Loucy (cell line): ENCODE data around the gene IGSF6.

ENCODE experiments used
- H2AFZ ChIP-seq: fragments of 200-600 bp; sonication (generic); 2 replicates; pipeline ENCODE4 v1.6.0; 2016; ENCODE audit warnings: antibody characterized with exemption, mild to moderate bottlenecking, low read length, moderate library complexity
- H3F3A ChIP-seq: fragments of 200-600 bp; 2 replicates; pipeline ENCODE4 v1.6.0; 2016; ENCODE audit warnings: antibody characterized with exemption, low read depth, mild to moderate bottlenecking
- H3K27me3 ChIP-seq: fragments of 200-600 bp; sonication (generic); 2 replicates; pipeline ENCODE4 v1.6.1; 2014; ENCODE audit warnings: low read length, mild to moderate bottlenecking; ENCODE audit not compliant: insufficient read depth, poor library complexity, severe bottlenecking
- H3K36me3 ChIP-seq: fragments of 200-600 bp; sonication (generic); 2 replicates; pipeline ENCODE4 v1.6.1; 2016; ENCODE audit warnings: low read length; ENCODE audit not compliant: insufficient read depth
- H3K4me1 ChIP-seq: fragments of 200-600 bp; sonication (generic); 2 replicates; pipeline ENCODE4 v1.5.1; 2014; ENCODE audit warnings: low read length, mild to moderate bottlenecking; ENCODE audit not compliant: insufficient read depth, poor library complexity, severe bottlenecking
- H3K4me2 ChIP-seq: fragments of 200-600 bp; sonication (generic); 2 replicates; pipeline ENCODE4 v1.6.0; 2014; ENCODE audit warnings: antibody characterized with exemption, low read length, low read depth, mild to moderate bottlenecking; ENCODE audit not compliant: poor library complexity, severe bottlenecking
- H3K4me3 ChIP-seq: fragments of 200-600 bp; sonication (generic); 2 replicates; pipeline ENCODE4 v1.5.1; 2014; ENCODE audit warnings: low read length, mild to moderate bottlenecking, mixed read lengths; ENCODE audit not compliant: poor library complexity, severe bottlenecking
- H3K79me2 ChIP-seq: fragments of 200-600 bp; sonication (generic); 2 replicates; pipeline ENCODE4 v1.6.1; 2014; ENCODE audit warnings: low read length; ENCODE audit not compliant: insufficient read depth
- H3K9ac ChIP-seq: fragments of 200-600 bp; sonication (generic); 2 replicates; pipeline ENCODE4 v1.6.0; 2014; ENCODE audit warnings: mild to moderate bottlenecking, low read depth, low read length, moderate library complexity; ENCODE audit not compliant: poor library complexity, severe bottlenecking
- H3K9me2 ChIP-seq: fragments of 200-600 bp; sonication (generic); replicated peaks from 2 replicates; pipeline ENCODE4 v1.6.1; 2016; ENCODE audit warnings: low read depth, low read length, mixed read lengths
- H3K9me3 ChIP-seq: fragments of 200-600 bp; sonication (generic); 2 replicates; pipeline ENCODE4 v1.6.1; 2014; ENCODE audit warnings: mild to moderate bottlenecking, antibody characterized with exemption, low read length, low read depth; ENCODE audit not compliant: insufficient read depth
- H4K20me1 ChIP-seq: fragments of 200-600 bp; sonication (generic); 2 replicates; pipeline ENCODE4 v1.6.0; 2014; ENCODE audit warnings: antibody characterized with exemption, low read length, mild to moderate bottlenecking; ENCODE audit not compliant: insufficient read depth, poor library complexity, severe bottlenecking
- EZH2phosphoT487 ChIP-seq: fragments of 200-600 bp; IDR thresholded peaks from 2 replicates; pipeline ENCODE4 v1.6.1; 2018; ENCODE audit warnings: antibody characterized with exemption, mild to moderate bottlenecking, moderate library complexity, borderline replicate concordance
- TF ChIP-seq, protein P1 (sequence below): fragments of 200-600 bp; sonication (generic); conservative IDR thresholded peaks from 2 replicates; pipeline ENCODE4 v1.5.1; 2014; ENCODE audit warnings: mild to moderate bottlenecking, antibody characterized with exemption, low read length

The IGSF6 gene

DNA sequence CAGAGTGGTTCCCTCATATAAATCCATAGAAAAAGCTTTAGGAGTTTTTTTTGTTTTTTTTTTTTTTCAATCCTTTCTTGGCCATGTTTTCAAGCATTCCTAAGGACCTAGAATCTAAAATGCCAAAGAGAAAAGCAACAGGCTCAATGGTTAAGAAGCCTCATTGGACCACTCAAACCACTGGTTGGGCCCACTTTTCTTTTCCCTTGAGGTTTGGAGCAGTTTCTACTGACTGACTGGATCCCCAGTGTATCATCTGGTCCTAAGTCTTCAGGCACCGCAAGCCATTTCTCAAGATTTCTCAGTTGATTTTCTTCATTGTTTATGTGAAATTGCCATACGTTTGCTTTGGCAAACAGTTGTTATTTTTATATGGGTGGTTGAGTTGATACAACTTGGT lies 38.6 kb downstream of the IGSF6 start:
- H3K4me3 ChIP-seq = no peak overlapping the region
- no peaks in the 10 kb centered on the region for H3K9me3 ChIP-seq
- H3K4me1 ChIP-seq = peaks cover 52% of the 10 kb centered on the region
- no peaks in the 10 kb centered on the region for H3K9me2 ChIP-seq
- peaks cover 13% of the 10 kb centered on the region; the same call in 1 of the 2 replicates for H3K36me3 ChIP-seq
- H3K4me2 ChIP-seq = no peak overlapping the region
- H3F3A ChIP-seq = 0 out of 2 replicates have a peak, but pooled peaks cover 5% of the 10 kb centered on the region
- peaks cover 91% of the 10 kb centered on the region for H3K79me2 ChIP-seq
- no peaks in the 10 kb centered on the region for H3K27me3 ChIP-seq
- peaks cover 43% of the 10 kb centered on the region for H4K20me1 ChIP-seq
- TF ChIP-seq EZH2phosphoT487 = no peak
- TF ChIP-seq, protein P1, sequence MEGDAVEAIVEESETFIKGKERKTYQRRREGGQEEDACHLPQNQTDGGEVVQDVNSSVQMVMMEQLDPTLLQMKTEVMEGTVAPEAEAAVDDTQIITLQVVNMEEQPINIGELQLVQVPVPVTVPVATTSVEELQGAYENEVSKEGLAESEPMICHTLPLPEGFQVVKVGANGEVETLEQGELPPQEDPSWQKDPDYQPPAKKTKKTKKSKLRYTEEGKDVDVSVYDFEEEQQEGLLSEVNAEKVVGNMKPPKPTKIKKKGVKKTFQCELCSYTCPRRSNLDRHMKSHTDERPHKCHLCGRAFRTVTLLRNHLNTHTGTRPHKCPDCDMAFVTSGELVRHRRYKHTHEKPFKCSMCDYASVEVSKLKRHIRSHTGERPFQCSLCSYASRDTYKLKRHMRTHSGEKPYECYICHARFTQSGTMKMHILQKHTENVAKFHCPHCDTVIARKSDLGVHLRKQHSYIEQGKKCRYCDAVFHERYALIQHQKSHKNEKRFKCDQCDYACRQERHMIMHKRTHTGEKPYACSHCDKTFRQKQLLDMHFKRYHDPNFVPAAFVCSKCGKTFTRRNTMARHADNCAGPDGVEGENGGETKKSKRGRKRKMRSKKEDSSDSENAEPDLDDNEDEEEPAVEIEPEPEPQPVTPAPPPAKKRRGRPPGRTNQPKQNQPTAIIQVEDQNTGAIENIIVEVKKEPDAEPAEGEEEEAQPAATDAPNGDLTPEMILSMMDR = no peak
- H2AFZ ChIP-seq = no peak overlapping the region
- no peak overlapping the region for H3K9ac ChIP-seq

DNA sequence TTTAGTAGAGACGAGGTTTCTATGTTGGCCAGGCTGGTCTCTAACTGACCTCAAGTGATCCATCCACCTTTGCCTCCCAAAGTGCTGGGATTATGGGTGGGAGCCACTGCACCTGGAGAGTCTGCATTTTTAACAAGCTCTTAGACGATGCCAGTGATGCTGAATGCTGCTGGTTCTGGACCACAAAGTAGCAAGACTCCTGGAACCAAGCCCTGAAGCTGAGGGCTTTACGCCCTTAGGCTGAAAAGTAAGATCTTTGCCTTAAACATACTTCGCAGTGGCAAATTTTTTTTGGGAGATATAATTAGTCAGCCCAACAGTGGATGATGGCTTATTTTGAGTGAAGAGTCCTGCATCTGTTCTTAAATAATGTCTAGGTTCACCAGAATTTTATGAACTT lies 39.0 kb downstream of the IGSF6 start:
- H3K9ac ChIP-seq = no peak overlapping the region
- H3K4me1 ChIP-seq = peaks cover 57% of the 10 kb centered on the region
- H3K36me3 ChIP-seq = peaks cover 9% of the 10 kb centered on the region; the same call in 1 of the 2 replicates
- no peak overlapping the region for H3K4me3 ChIP-seq
- H3K4me2 ChIP-seq = no peak overlapping the region
- H3K9me3 ChIP-seq = no peaks in the 10 kb centered on the region
- H3K79me2 ChIP-seq = peaks cover 94% of the 10 kb centered on the region
- TF ChIP-seq, protein P1 = no peak
- no peak for TF ChIP-seq EZH2phosphoT487
- 0 out of 2 replicates have a peak, but pooled peaks cover 8% of the 10 kb centered on the region for H3F3A ChIP-seq
- no peaks in the 10 kb centered on the region for H3K9me2 ChIP-seq
- peaks cover 48% of the 10 kb centered on the region for H4K20me1 ChIP-seq
- H3K27me3 ChIP-seq = no peaks in the 10 kb centered on the region
- H2AFZ ChIP-seq = no peak overlapping the region

DNA sequence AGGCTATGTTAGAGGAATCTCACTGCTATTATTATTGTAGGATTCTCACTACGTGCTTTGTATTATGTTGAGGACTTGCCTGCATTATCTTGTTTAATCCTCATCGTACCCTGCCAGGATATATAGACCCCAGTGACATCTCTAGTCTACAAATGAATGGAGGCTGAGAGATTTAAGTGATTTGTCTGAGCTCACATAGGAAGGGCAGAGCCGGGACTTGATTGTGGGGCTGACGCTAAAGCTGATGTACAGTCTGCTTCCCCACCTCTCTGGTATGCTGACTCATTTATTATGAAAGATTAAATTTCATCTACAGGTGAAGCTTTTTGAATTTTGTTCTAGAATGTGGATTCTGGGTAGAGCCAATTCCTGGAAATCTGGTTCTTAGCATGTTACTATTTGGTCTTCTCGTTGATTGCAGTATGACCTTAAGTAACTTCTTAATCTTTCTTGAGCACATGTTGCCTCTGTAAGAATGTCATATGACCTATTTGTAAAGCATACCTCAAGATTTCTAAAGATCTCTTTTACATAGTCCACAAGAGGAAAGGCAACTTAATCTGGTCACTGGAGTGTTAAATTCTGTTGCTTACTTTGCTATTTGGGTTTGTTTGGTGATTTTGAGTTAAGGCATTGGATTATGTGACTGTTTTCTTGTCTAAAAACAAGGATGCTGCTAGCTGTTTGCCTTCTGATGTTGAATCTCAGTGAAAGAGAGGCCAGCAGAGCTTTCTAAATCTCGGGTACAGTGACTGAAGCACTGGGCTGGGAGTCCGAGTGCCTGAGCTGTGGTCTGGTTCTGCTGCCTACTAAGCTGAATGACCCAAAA lies 40.6 kb downstream of the IGSF6 start:
- Histone ChIP-seq H2AFZ (no peak overlapping the region), H3F3A (0 out of 2 replicates have a peak, but pooled peaks cover 8% of the 10 kb centered on the region), H3K4me1 (peaks cover 70% of the 10 kb centered on the region), H3K36me3 (peaks cover 5% of the 10 kb centered on the region; the same call in 1 of the 2 replicates), H3K9ac (no peak overlapping the region), H4K20me1 (peaks cover 57% of the 10 kb centered on the region), H3K79me2 (peaks cover 99% of the 10 kb centered on the region), H3K27me3 (no peaks in the 10 kb centered on the region), H3K4me3 (no peak overlapping the region), H3K4me2 (no peak overlapping the region), H3K9me2 (no peaks in the 10 kb centered on the region), H3K9me3 (no peaks in the 10 kb centered on the region)
- no peak for TF ChIP-seq EZH2phosphoT487
- TF ChIP-seq, protein P1 = no peak
